HG03103 (cell line): ENCODE results near the gene ARL10.
A peak's percentile ranks its signal among the peaks of the same experiment; 100 is the strongest.
"Not testable (repeated sequence)": the region's sequence is repeated elsewhere in the genome, so short reads cannot be mapped to it uniquely, and the experiment has no call there.

Experiments used
- ATAC-seq: cut with Tn5 transposase; IDR thresholded peaks from one replicate; pipeline ENCODE4 v1.9.1; 2021; ENCODE audit warnings: low read depth; ENCODE audit not compliant: unreplicated experiment

Gene ARL10

GRCh38 chr5:176388003-176388443 lies 22.7 kb downstream of the ARL10 start:
- no peak for ATAC-seq

GRCh38 chr5:176388444-176389134 lies 23.3 kb downstream of the ARL10 start, which contains the start of the genes HIGD2A and NOP16:
HIGD2A (plus strand) TSS chr5:176388751; CDS start chr5:176388820, 69 bp downstream.
NOP16 (minus strand) TSS chr5:176388598; CDS start chr5:176388539, 59 bp downstream.
- ATAC-seq: peak; percentile 82

GRCh38 chr5:176389135-176390123 lies 24.1 kb downstream of the ARL10 start:
- peak; percentile 18 for ATAC-seq

- no peak for ATAC-seq
These were observed 26.2 kb downstream of the ARL10 start for GRCh38 chr5:176391479-176391878.

- no peak for ATAC-seq
These were observed 26.7 kb downstream of the ARL10 start for GRCh38 chr5:176391999-176392398.

- no peak for ATAC-seq
These were observed 27.2 kb downstream of the ARL10 start for GRCh38 chr5:176392526-176392925.

GRCh38 chr5:176394096-176394495 lies 28.8 kb downstream of the ARL10 start:
- no peak for ATAC-seq

- ATAC-seq: no peak
These were observed 29.8 kb downstream of the ARL10 start for GRCh38 chr5:176394881-176395675.

- ATAC-seq: no peak
These were observed 31.0 kb downstream of the ARL10 start for GRCh38 chr5:176396330-176396729.

GRCh38 chr5:176397736-176398420 lies 32.6 kb downstream of the ARL10 start:
- ATAC-seq: no peak

GRCh38 chr5:176400382-176401156 lies 35.3 kb downstream of the ARL10 start:
- ATAC-seq: no peak

- ATAC-seq: no peak
These were observed 36.3 kb downstream of the ARL10 start for GRCh38 chr5:176401281-176402205.

- no peak for ATAC-seq
These were observed 40.6 kb downstream of the ARL10 start for GRCh38 chr5:176405656-176406435.

- no peak for ATAC-seq
These were observed 41.3 kb downstream of the ARL10 start for GRCh38 chr5:176406436-176407052.

- ATAC-seq: no peak
These were observed 42.4 kb downstream of the ARL10 start for GRCh38 chr5:176407456-176408251.

- ATAC-seq: not testable (repeated sequence)
These were observed 42.9 kb downstream of the ARL10 start for GRCh38 chr5:176408252-176408573.
